Natural killer cell treated with Interleukin-12 subunit alpha and Interleukin-12 subunit beta and Interleukin-15 and Interleukin-18, amount 100 ng/mL, for 72 hours (primary cell): Measurements from ENCODE around the gene TRIM33. TPM values are rescaled to one million over a fixed set of nuclear protein-coding genes. Genes with fewer than 3 reads are reported as not detected.
"Not testable (repeated sequence)": the region's sequence is repeated elsewhere in the genome, so short reads cannot be mapped to it uniquely, and the experiment has no call there.

Source experiments
- ATAC-seq, 2 donors: fragments of 150-1000 bp; cut with Tn5 transposase in 1 of 2; sonication (Bioruptor Pico), chemical (Tn5 transposase) in 1 of 2; 2 replicates each; pipeline ENCODE4 v1.10.0; 2021
- DNase-seq: peaks from one replicate; pipeline ENCODE4 v3.0.0; 2022; ENCODE audit warnings: low spot score
- H3K27ac Mint-ChIP-seq, 2 donors: 1 replicate in 1 of 2; 2 replicates in 1 of 2; pipeline ENCODE4 v1.8.0; 2022; ENCODE audit warnings: mixed read lengths in 2 of 2, mild to moderate bottlenecking in 1 of 2, moderate library complexity in 1 of 2
- H3K27me3 Mint-ChIP-seq, 2 donors: 1 replicate in 1 of 2; 2 replicates in 1 of 2; pipeline ENCODE4 v1.8.0; 2022; ENCODE audit warnings: mixed read lengths in 2 of 2
- H3K36me3 Mint-ChIP-seq: one replicate; pipeline ENCODE4 v1.8.0; 2022; ENCODE audit warnings: mixed read lengths
- H3K4me1 Mint-ChIP-seq, 2 donors: 1 replicate in 1 of 2; 2 replicates in 1 of 2; pipeline ENCODE4 v1.8.0; 2022; ENCODE audit warnings: low read depth in 2 of 2, mixed read lengths in 2 of 2, mild to moderate bottlenecking in 1 of 2
- H3K4me3 Mint-ChIP-seq: one replicate; pipeline ENCODE4 v1.8.0; 2022; ENCODE audit warnings: mixed read lengths
- H3K9me3 Mint-ChIP-seq: 2 replicates; pipeline ENCODE4 v1.8.0; 2022; ENCODE audit warnings: mixed read lengths
- total RNA-seq, 2 donors: library from RNA; stranded (reverse); gene quantifications; one replicate each; pipeline ENCODE4 v1.2.3, GENCODE V29; 2022

The TRIM33 gene
- total RNA-seq, 2 donors from 2014 or later = 48.1 to 55.7 TPM

- peaks cover 6% of the 10 kb centered on the region for H3K36me3 Mint-ChIP-seq
- no peak overlapping the region for H3K27ac Mint-ChIP-seq
- H3K27me3 Mint-ChIP-seq = no peaks in the 10 kb centered on the region
- no peaks in the 10 kb centered on the region for H3K9me3 Mint-ChIP-seq
- H3K4me1 Mint-ChIP-seq = peaks cover 54 to 62% of the 10 kb centered on the region in 2 donors
- DNase-seq = no peak
- ATAC-seq = no peak
- H3K4me3 Mint-ChIP-seq = peak overlapping the region; percentile 10
These were observed 7.0 kb downstream of the TRIM33 start for GRCh38 chr1:114503916-114504422.

- DNase-seq (no peak), ATAC-seq (no peak)
- H3K27me3 Mint-ChIP-seq = no peaks in the 10 kb centered on the region
- no peak overlapping the region for H3K4me3 Mint-ChIP-seq
- peak overlapping the region in 1 of 2 donors; percentile 67 for H3K27ac Mint-ChIP-seq
- H3K9me3 Mint-ChIP-seq = no peaks in the 10 kb centered on the region
- H3K36me3 Mint-ChIP-seq = peaks cover 6% of the 10 kb centered on the region
- peaks cover 43 to 56% of the 10 kb centered on the region in 2 donors for H3K4me1 Mint-ChIP-seq
These were observed 8.9 kb downstream of the TRIM33 start for GRCh38 chr1:114502080-114502479.

- DNase-seq (no peak), ATAC-seq (no peak)
- no peak overlapping the region for H3K27ac Mint-ChIP-seq
- H3K9me3 Mint-ChIP-seq = no peaks in the 10 kb centered on the region
- no peak overlapping the region for H3K4me3 Mint-ChIP-seq
- peaks cover 30 to 41% of the 10 kb centered on the region in 2 donors for H3K4me1 Mint-ChIP-seq
- no peaks in the 10 kb centered on the region for H3K27me3 Mint-ChIP-seq
- no peaks in the 10 kb centered on the region for H3K36me3 Mint-ChIP-seq
These were observed 11.5 kb downstream of the TRIM33 start for GRCh38 chr1:114499478-114499877.

- Mint-ChIP-seq H3K36me3 (peaks cover 8% of the 10 kb centered on the region), H3K4me3 (no peak overlapping the region), H3K9me3 (peaks cover 6% of the 10 kb centered on the region), H3K27ac (no peak overlapping the region), H3K4me1 (peaks cover 36 to 42% of the 10 kb centered on the region in 2 donors), H3K27me3 (no peaks in the 10 kb centered on the region)
- DNase-seq (no peak), ATAC-seq (no peak)
These were observed 14.9 kb downstream of the TRIM33 start for GRCh38 chr1:114496089-114496488.

GRCh38 chr1:114495486-114495885 lies 15.5 kb downstream of the TRIM33 start:
- peaks cover 8% of the 10 kb centered on the region for H3K36me3 Mint-ChIP-seq
- peaks cover 6% of the 10 kb centered on the region for H3K9me3 Mint-ChIP-seq
- H3K4me3 Mint-ChIP-seq = no peak overlapping the region
- peaks cover 41 to 46% of the 10 kb centered on the region in 2 donors for H3K4me1 Mint-ChIP-seq
- H3K27me3 Mint-ChIP-seq = no peaks in the 10 kb centered on the region
- no peak for ATAC-seq
- no peak overlapping the region for H3K27ac Mint-ChIP-seq
- no peak for DNase-seq

GRCh38 chr1:114492978-114493377 lies 18.0 kb downstream of the TRIM33 start:
- Mint-ChIP-seq H3K4me3 (no peak overlapping the region), H3K27me3 (no peaks in the 10 kb centered on the region), H3K36me3 (peaks cover 8% of the 10 kb centered on the region), H3K27ac (peak overlapping the region in 1 of 2 donors; percentile 69), H3K9me3 (peaks cover 6% of the 10 kb centered on the region), H3K4me1 (peaks cover 50 to 54% of the 10 kb centered on the region in 2 donors)
- DNase-seq = no peak
- ATAC-seq = no peak

GRCh38 chr1:114490274-114490693 lies 20.7 kb downstream of the TRIM33 start:
- peak overlapping the region; percentile 56 to 58 for H3K27ac Mint-ChIP-seq
- peaks cover 6% of the 10 kb centered on the region for H3K9me3 Mint-ChIP-seq
- peaks cover 8% of the 10 kb centered on the region for H3K36me3 Mint-ChIP-seq

GRCh38 chr1:114488739-114489138 lies 22.3 kb downstream of the TRIM33 start:
- peaks cover 8% of the 10 kb centered on the region for H3K36me3 Mint-ChIP-seq
- peak overlapping the region; percentile 8 for H3K4me3 Mint-ChIP-seq
- peaks cover 60 to 62% of the 10 kb centered on the region in 2 donors for H3K4me1 Mint-ChIP-seq
- peaks cover 6% of the 10 kb centered on the region for H3K9me3 Mint-ChIP-seq
- no peaks in the 10 kb centered on the region for H3K27me3 Mint-ChIP-seq
- ATAC-seq (no peak), DNase-seq (no peak)
- no peak overlapping the region for H3K27ac Mint-ChIP-seq

More at GRCh38 chr1:114490274-114490693, 20.7 kb downstream of the TRIM33 start:
- H3K27me3 Mint-ChIP-seq = no peaks in the 10 kb centered on the region
- peak overlapping the region; percentile 64 for H3K4me3 Mint-ChIP-seq
- DNase-seq = no peak
- H3K4me1 Mint-ChIP-seq = peaks cover 60 to 63% of the 10 kb centered on the region in 2 donors
- peak in 1 of 2 donors; percentile 62 for ATAC-seq

- ATAC-seq (no peak), DNase-seq (no peak)
- Mint-ChIP-seq H3K36me3 (no peaks in the 10 kb centered on the region), H3K9me3 (no peaks in the 10 kb centered on the region), H3K4me1 (peaks cover 54 to 61% of the 10 kb centered on the region in 2 donors), H3K27me3 (no peaks in the 10 kb centered on the region), H3K27ac (no peak overlapping the region), H3K4me3 (no peak overlapping the region)
These were observed 25.7 kb downstream of the TRIM33 start for GRCh38 chr1:114485286-114485685.

GRCh38 chr1:114482585-114482984 lies 28.4 kb downstream of the TRIM33 start:
- ATAC-seq (peak; percentile 54 to 73), DNase-seq (no peak)
- Mint-ChIP-seq H3K4me3 (peak overlapping the region; percentile 53), H3K36me3 (peaks cover 7% of the 10 kb centered on the region), H3K9me3 (peaks cover 5% of the 10 kb centered on the region), H3K27me3 (no peaks in the 10 kb centered on the region), H3K4me1 (peaks cover 48 to 56% of the 10 kb centered on the region in 2 donors), H3K27ac (peak overlapping the region; percentile 26 to 46)

- H3K4me1 Mint-ChIP-seq = peaks cover 50 to 65% of the 10 kb centered on the region in 2 donors
- H3K36me3 Mint-ChIP-seq, DNase-seq, H3K27me3 Mint-ChIP-seq, H3K4me3 Mint-ChIP-seq, H3K27ac Mint-ChIP-seq, ATAC-seq, H3K9me3 Mint-ChIP-seq: not testable (repeated sequence)
These were observed 31.4 kb downstream of the TRIM33 start for GRCh38 chr1:114479636-114480035.

- DNase-seq = no peak
- Mint-ChIP-seq H3K27me3 (no peaks in the 10 kb centered on the region), H3K9me3 (peaks cover 5% of the 10 kb centered on the region), H3K36me3 (peaks cover 7% of the 10 kb centered on the region), H3K4me3 (no peak overlapping the region), H3K27ac (no peak overlapping the region), H3K4me1 (peaks cover 50 to 65% of the 10 kb centered on the region in 2 donors)
- no peak for ATAC-seq
These were observed 31.9 kb downstream of the TRIM33 start for GRCh38 chr1:114479134-114479533.

- Mint-ChIP-seq H3K27me3 (no peaks in the 10 kb centered on the region), H3K4me3 (no peak overlapping the region), H3K9me3 (no peaks in the 10 kb centered on the region), H3K27ac (no peak overlapping the region), H3K36me3 (peaks cover 6% of the 10 kb centered on the region), H3K4me1 (peaks cover 49 to 56% of the 10 kb centered on the region in 2 donors)
- no peak for DNase-seq
- no peak for ATAC-seq
These were observed 37.2 kb downstream of the TRIM33 start for GRCh38 chr1:114473796-114474195.

GRCh38 chr1:114472408-114472807 lies 38.6 kb downstream of the TRIM33 start:
- Mint-ChIP-seq H3K9me3 (no peaks in the 10 kb centered on the region), H3K4me3 (no peak overlapping the region), H3K4me1 (peaks cover 55 to 60% of the 10 kb centered on the region in 2 donors), H3K36me3 (peaks cover 5% of the 10 kb centered on the region), H3K27ac (no peak overlapping the region), H3K27me3 (no peaks in the 10 kb centered on the region)
- ATAC-seq = no peak
- no peak for DNase-seq

GRCh38 chr1:114470681-114471080 lies 40.3 kb downstream of the TRIM33 start:
- DNase-seq (no peak), ATAC-seq (no peak)
- Mint-ChIP-seq H3K36me3 (peaks cover 5% of the 10 kb centered on the region), H3K9me3 (no peaks in the 10 kb centered on the region), H3K27ac (no peak overlapping the region), H3K27me3 (no peaks in the 10 kb centered on the region), H3K4me1 (peaks cover 57 to 61% of the 10 kb centered on the region in 2 donors), H3K4me3 (no peak overlapping the region)
